HG03025 (cell line): ENCODE measurements around the gene PKIB.

Source experiments
- ATAC-seq: cut with Tn5 transposase; IDR thresholded peaks from one replicate; pipeline ENCODE4 v1.9.1; 2021; ENCODE audit warnings: mild to moderate bottlenecking, moderate library complexity; ENCODE audit not compliant: unreplicated experiment, low FRiP score

The PKIB gene

GRCh38 chr6:122663981-122664380, 53.8 kb downstream of the PKIB start:
- ATAC-seq, result no peak

DNA sequence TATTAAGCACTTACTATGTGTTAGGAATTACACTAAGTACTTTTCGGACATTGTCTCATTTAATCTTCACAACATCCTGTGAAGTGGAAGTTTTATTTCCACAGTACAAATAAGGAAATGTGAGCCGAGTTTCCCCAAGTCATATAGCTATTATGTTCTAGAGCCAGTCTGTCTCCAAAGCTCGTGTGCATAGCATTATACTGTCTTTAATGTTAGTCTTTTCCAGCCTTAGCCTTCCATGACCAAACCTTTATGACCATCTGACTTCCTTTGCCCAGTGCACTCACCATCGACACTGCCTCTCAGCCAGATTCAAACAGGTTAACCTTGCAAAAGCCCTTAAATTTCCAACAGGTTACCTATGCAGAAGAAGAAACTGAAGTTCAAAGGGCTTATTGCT, 55.7 kb downstream of the PKIB start:
- ATAC-seq, result no peak

DNA sequence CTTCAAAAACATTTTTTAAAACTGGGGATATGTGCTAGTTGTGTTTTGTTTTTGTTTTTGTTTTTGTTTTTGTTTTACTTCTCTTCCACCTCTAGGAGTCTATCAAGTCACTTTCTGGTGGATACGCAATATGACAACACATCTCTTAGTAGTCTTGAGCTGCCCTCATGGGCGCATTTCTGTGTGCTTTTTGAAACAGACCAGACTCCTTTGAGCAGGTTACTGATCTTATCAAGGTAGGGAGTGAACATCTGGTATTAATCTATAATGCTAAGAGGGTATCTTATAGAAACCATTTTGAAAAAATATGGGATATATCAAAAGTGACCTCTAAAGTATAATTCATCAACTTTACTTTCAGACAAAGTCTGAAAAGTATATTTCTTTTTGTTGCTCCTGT, 56.2 kb downstream of the PKIB start:
- ATAC-seq, result no peak

DNA sequence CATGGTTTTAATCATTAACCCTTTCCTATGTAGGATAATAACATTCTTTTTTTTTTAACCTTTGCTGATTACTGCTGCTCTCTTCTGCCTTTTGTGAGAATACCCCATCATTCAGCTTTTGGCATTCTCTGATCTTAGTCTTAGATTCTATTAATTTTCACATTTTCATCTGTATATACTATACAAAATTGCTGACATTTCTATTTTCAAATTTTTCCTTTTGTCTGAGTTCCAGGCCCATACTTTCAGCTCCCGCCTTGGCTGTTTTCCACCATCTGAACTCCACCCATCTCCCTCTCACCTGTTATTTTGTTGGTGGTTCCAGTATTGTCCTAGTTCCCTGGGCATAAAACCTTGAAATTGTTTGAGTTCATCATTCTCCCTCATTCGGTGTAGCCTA, 59.2 kb downstream of the PKIB start:
- no peak for ATAC-seq

DNA sequence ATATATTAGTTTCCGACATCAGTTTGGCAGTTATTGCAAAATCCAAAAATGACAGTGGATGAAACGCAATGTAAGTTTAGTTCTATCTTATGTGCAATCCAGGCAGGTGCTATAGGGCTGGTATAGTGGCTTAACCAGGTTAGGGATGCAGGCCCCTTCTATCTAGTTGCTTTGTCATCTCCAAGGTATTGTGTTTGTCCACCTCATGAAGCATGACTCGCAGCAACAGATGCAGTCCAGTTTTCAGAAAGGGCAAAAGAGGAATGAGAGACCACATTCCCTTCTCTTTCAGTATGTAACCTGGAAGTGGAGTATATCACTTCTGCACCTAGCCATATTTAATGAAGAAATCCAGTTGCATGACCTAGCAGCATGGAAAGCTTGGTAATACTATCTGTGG, 59.7 kb downstream of the PKIB start:
- no peak for ATAC-seq

DNA sequence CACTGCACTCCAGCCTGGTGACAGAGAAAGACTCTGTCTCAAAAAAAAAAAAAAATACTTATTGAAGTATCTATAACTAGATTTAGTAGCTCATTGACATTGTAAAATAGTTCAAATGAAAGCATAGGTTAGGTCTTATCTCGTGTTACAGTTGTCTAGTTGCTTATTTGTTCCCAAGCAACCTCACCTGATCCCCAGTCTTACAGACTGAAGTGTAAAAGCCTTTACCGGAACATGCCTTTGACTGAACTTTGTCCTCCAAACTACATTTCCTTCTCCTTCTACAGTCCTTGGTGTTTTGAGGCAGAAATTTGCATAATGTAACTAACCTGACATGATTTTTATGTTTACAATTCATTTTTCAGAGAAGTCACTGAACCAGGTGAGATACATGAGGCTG, 61.0 kb downstream of the PKIB start:
- ATAC-seq, result no peak

GRCh38 chr6:122673343-122673961, 63.2 kb downstream of the PKIB start:
- ATAC-seq, result no peak

GRCh38 chr6:122676146-122676545, 65.9 kb downstream of the PKIB start:
- no peak for ATAC-seq

DNA sequence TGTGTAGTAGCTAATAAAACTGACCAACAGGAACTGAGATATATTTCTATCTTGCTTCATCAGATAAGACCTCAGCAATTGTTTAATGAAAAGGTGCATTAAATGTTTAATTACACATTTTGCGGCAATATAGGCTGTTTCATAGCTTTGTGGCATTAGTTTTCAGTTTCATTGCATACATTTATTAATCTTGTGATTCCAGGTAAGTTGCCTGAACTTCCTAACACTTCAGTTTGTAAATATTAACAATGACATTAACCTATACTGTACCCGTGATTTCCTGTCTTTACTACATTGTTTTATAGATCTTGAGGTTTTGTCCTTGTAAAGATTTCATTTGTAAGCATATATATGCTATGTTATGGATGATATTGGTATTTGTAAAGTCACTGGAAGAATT, 66.5 kb downstream of the PKIB start:
- no peak for ATAC-seq

DNA sequence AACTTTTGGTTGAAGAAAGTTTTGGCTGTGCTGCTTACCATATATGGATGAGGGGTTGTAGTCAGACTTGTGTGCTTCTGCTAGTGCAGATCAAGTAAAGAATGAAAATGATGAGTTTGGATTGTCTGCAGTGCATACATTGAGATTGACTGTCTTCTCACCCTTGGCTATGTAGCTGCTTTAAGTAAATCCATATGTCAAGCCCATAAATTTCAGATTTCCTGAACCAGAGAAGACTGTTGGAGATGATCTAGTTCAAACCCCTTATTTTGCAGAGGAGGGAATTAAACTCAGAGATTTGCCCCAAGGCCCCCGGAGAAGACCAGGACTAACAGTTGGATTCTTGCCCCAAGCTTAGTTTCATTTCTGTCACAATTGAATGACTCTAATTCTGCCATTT, 67.2 kb downstream of the PKIB start:
- ATAC-seq, result no peak

DNA sequence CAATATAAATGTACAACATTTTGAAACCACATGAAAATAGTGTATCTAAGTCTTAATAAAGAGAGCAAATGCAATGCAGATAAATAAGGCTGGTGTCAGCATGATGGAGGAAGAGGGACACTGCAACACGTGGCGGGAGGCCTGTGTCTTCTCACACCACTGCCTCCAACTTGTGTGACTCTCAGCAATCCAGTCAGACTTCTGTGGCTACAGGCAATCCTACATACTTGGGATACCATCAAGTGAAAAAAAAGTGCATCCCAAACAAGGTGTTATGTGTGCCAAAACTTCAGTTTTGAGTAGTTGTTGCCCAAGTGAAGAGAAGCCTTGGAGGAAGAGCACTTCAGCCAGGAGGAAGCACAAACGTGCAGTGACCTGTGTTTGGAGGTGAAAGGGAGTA, 68.6 kb downstream of the PKIB start:
- no peak for ATAC-seq

DNA sequence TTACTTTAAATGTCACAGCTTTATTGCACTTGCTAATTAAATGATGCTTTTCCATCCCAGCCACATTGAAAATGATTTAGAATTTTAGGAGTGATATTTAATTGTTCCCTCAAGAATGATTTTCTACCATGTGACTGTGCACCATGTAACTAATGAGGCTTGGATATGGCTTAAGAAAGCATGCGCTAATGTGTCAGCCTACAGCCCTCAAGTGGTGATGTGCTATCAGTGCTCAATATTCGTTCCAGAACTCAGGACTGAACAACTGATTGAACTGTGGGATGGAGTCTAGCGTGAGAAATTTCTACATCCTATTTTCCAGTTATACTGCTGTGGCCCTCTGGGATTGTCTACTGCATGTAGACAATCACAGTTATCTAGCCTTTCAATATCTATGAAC, 71.5 kb downstream of the PKIB start:
- no peak for ATAC-seq

DNA sequence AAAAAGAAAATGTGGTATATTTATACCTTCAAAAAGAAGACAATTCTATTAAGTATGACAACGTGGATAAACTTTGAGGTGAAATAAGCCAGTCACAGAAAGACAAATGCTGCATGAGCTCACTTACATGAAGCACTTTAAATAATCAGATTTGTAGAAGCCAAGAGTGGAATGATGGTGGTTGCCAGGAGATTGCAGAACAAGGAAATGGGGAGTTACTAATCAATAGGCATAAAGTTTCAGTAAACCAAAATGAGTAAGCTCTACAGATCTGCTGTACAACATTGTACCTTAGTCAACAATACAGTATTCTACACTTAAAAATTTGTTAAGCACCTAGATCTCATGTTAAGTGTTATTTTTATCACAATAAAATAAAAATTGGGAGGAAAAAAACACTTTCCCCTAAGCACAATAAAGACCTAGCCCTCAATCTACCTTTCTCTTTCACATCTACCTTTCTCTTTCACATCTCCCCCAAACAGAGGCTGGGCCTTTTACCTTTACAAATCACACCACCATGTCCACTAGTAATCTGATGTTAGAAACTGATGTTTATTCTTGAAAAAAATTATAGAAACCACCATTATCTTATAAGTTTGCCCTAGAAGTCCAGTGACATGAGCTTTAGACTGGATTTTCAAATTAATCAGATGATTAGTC, 73.9 kb downstream of the PKIB start:
- no peak for ATAC-seq

- no peak for ATAC-seq
These were observed 82.0 kb downstream of the PKIB start for GRCh38 chr6:122692175-122692598.

- no peak for ATAC-seq
These were observed 82.8 kb downstream of the PKIB start for GRCh38 chr6:122692807-122693580.

DNA sequence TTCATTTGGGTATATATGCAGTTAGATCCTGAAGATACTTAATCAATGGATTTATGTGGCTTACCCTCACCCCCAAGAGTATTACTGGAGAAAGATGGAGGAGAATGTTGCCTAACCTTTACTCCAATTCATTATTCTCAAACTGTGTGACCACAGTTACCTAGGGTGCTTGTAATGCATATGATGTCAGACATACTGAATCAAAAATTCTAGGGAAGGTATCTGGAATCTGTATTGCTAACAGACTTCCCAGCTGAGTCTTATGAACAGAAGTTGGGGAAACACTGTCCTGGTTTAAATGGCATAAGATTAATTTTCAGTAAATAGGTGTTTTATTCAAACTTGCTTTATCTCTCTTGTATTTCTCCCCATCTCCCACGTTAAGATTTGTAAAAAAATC, 83.9 kb downstream of the PKIB start:
- no peak for ATAC-seq

DNA sequence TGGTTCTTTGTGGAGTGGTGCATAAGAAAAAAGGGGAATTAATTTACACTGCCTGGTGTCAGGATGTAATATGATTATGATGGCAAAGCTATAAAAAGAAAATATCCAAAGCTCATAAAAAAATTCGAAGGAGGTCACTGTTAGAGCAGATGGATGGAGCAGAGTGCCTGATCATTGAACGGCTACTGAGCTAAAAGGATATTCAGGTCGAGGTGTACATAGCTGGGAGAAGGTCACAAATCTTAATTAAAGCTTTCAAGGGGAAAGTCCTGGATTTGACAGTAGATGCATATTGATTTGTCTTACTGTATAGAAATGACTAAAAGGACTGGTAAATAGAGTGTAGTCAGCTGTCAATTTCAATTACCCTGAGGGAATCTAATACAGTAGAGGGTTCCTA, 84.4 kb downstream of the PKIB start:
- ATAC-seq, result no peak

DNA sequence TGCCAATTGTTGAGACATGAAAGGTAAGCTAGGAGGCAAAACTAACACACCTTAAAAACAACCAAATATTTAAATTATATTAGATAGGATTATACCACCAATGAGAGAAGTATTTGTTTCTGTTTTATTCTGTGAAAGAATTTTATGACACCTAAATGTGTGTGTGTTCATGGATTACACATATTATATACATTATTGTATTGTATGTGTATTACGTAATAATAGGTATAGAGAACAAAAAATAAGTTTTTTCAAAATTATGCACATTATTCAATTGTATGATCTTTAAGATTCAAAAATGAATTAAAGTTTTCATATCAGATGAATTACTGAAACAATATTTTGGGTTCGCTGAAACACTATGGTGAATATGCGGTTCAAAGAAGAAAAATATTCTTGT, 85.0 kb downstream of the PKIB start:
- no peak for ATAC-seq

DNA sequence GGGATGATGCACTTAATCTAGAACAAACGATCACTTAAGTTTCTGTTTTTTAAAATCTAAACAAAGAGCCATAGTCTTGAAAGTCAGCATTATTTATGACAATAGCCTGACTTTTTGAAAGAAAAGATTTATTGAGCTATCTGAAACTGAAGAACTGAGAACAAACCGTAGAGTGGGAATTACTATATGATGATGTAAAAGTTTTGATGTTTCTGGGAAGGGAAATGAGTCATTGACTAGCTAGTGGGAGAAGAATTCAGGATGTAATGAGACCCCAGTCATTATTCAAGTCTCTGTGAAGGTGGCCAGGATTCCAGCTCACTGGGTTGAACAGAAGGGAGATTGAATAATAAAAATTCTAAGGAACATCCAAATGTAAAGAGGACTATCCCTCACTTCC, 85.9 kb downstream of the PKIB start:
- no peak for ATAC-seq

DNA sequence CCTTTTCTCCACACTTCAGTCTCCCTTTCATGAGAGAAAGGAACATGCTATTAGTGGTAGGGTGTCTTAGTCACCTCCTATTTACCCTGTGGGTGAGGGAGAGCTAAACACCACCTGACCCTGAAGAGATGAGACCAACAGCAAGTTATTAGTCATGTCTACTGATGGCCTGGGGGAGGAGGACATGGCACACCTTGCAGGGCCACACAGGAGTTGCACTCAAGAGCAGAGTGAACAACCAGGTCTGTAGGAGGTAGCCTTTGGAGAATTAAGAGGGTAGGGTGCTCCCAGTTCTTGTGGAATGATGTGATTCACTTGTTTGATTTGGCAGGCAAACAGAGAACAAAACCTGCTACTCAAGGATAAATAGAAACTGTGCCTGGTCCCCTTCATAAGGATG, 86.6 kb downstream of the PKIB start:
- no peak for ATAC-seq

GRCh38 chr6:122697458-122697857, 87.3 kb downstream of the PKIB start:
- no peak for ATAC-seq

GRCh38 chr6:122701666-122702065, 91.5 kb downstream of the PKIB start:
- ATAC-seq, result no peak
